Neuronal stem cell (in vitro differentiated cells): ENCODE data around the gene ARHGEF4.

ENCODE experiments used
- DNase-seq: peaks from one replicate; pipeline ENCODE4 v3.0.0-alpha.2; 2013; ENCODE audit warnings: low spot score
- H2AFZ ChIP-seq: one replicate; pipeline ENCODE4 v1.6.1; 2013; ENCODE audit warnings: mild to moderate bottlenecking, low read length, inconsistent platforms
- H2AK5ac ChIP-seq: 2 replicates; pipeline ENCODE4 v1.6.1; 2013; ENCODE audit warnings: low read depth, mild to moderate bottlenecking, inconsistent platforms, low read length, moderate library complexity, mixed read lengths
- H2BK120ac ChIP-seq: 2 replicates; pipeline ENCODE4 v1.6.1; 2013; ENCODE audit warnings: low read depth, mild to moderate bottlenecking, inconsistent platforms, low read length, moderate library complexity, mixed read lengths
- H2BK12ac ChIP-seq: one replicate; pipeline ENCODE4 v1.6.1; 2013; ENCODE audit warnings: low read length, inconsistent platforms
- H2BK15ac ChIP-seq: 2 replicates; pipeline ENCODE4 v1.6.1; 2013; ENCODE audit warnings: mild to moderate bottlenecking, low read length, inconsistent platforms, mixed read lengths
- H2BK5ac ChIP-seq: one replicate; pipeline ENCODE4 v1.6.1; 2013; ENCODE audit warnings: inconsistent platforms, mild to moderate bottlenecking, low read length, moderate library complexity
- H3K14ac ChIP-seq: one replicate; pipeline ENCODE4 v1.6.1; 2013; ENCODE audit warnings: low read length, inconsistent platforms
- H3K18ac ChIP-seq: 2 replicates; pipeline ENCODE4 v1.6.1; 2013; ENCODE audit warnings: low read length, inconsistent platforms
- H3K23ac ChIP-seq: 2 replicates; pipeline ENCODE4 v1.6.1; 2013; ENCODE audit warnings: low read depth, mild to moderate bottlenecking, mixed read lengths, low read length, inconsistent platforms; ENCODE audit not compliant: poor library complexity
- H3K27ac ChIP-seq: replicated peaks from 3 replicates; pipeline ENCODE4 v1.5.1; 2013; ENCODE audit warnings: low read length, inconsistent platforms
- H3K27me3 ChIP-seq, 3 experiments: 2 replicates each; pipeline ENCODE4 v1.6.1; 2013; ENCODE audit warnings: low read length in 3 of 3, mild to moderate bottlenecking in 2 of 3, inconsistent platforms in 1 of 3, low read depth in 1 of 3, mixed read lengths in 1 of 3, moderate library complexity in 1 of 3; ENCODE audit not compliant: control insufficient read depth in 3 of 3, insufficient read depth in 3 of 3
- H3K36me3 ChIP-seq, 2 donors: replicated peaks in 1 of 2; 2 replicates each; pipeline ENCODE4 v1.6.1; 2013; ENCODE audit warnings: low read length in 2 of 2; ENCODE audit not compliant: control insufficient read depth in 2 of 2, insufficient read depth in 2 of 2
- H3K4ac ChIP-seq: 2 replicates; pipeline ENCODE4 v1.6.1; 2013; ENCODE audit warnings: inconsistent platforms, mild to moderate bottlenecking, low read length, moderate library complexity
- H3K4me1 ChIP-seq, 2 donors: 1 replicate in 1 of 2; 2 replicates in 1 of 2; pipeline ENCODE4 v1.6.1; 2013; ENCODE audit warnings: low read length in 2 of 2, low read depth in 1 of 2; ENCODE audit not compliant: control insufficient read depth in 2 of 2, insufficient read depth in 1 of 2
- H3K4me2 ChIP-seq: one replicate; pipeline ENCODE4 v1.6.1; 2013; ENCODE audit warnings: mild to moderate bottlenecking, low read length, inconsistent platforms; ENCODE audit not compliant: insufficient read depth, poor library complexity, severe bottlenecking
- H3K4me3 ChIP-seq, 2 donors: 2 replicates each; pipeline ENCODE4 v1.5.1; 2013; ENCODE audit warnings: low read length in 2 of 2, mild to moderate bottlenecking in 2 of 2, inconsistent platforms in 1 of 2, moderate library complexity in 1 of 2
- H3K79me1 ChIP-seq: one replicate; pipeline ENCODE4 v1.6.1; 2013; ENCODE audit warnings: low read depth, mild to moderate bottlenecking, inconsistent platforms, low read length, moderate library complexity
- H3K9ac ChIP-seq: one replicate; pipeline ENCODE4 v1.6.1; 2013; ENCODE audit warnings: mild to moderate bottlenecking, low read depth, low read length, inconsistent platforms; ENCODE audit not compliant: poor library complexity
- H3K9me3 ChIP-seq, 2 donors: replicated peaks in 1 of 2; 2 replicates each; pipeline versions ENCODE3 to v1.6.1; 2013; ENCODE audit warnings: low read length in 2 of 2, mild to moderate bottlenecking in 2 of 2, inconsistent platforms in 1 of 2, low read depth in 1 of 2, mixed read lengths in 1 of 2, moderate library complexity in 1 of 2; ENCODE audit not compliant: control insufficient read depth in 2 of 2, insufficient read depth in 1 of 2
- H4K8ac ChIP-seq: one replicate; pipeline ENCODE4 v1.6.1; 2013; ENCODE audit warnings: low read depth, mild to moderate bottlenecking, inconsistent platforms, low read length, moderate library complexity
- H4K91ac ChIP-seq: one replicate; pipeline ENCODE4 v1.6.1; 2013; ENCODE audit warnings: low read length, low read depth, mild to moderate bottlenecking, inconsistent platforms; ENCODE audit not compliant: poor library complexity
- WGBS, 2 donors: extraction: QIAGEN DNeasy Blood & Tissue Kit; methylation state at CpG; one replicate each; pipeline ENCODE4 v1.1.7; 2013; ENCODE audit warnings: missing lambda C conversion rate in 2 of 2, mixed read lengths in 1 of 2; ENCODE audit not compliant: insufficient read length in 2 of 2, insufficient replicate concordance in 1 of 2; ENCODE audit errors: extremely low coverage in 2 of 2; 5-methylcytosine and 5-hydroxymethylcytosine counted together

The ARHGEF4 gene

GRCh38 chr2:130936451-130936850, 99.7 kb downstream of the ARHGEF4 start:
- Histone ChIP-seq H4K91ac (no peak overlapping the region), H3K79me1 (no peaks in the 10 kb centered on the region), H3K18ac (no peak overlapping the region), H3K14ac (no peak overlapping the region), H3K27me3 (no peaks in the 10 kb centered on the region), H2AFZ (no peak overlapping the region), H3K36me3 (peaks cover 0 to under 1% of the 10 kb centered on the region in 2 donors), H2BK12ac (no peak overlapping the region), H2BK5ac (no peak overlapping the region), H3K23ac (no peak overlapping the region), H3K9me3 (no peaks in the 10 kb centered on the region), H4K8ac (no peak overlapping the region), H3K4ac (no peak overlapping the region), H3K4me2 (no peak overlapping the region), H2BK120ac (no peak overlapping the region), H3K9ac (no peak overlapping the region), H3K27ac (no peak overlapping the region), H3K4me3 (no peak overlapping the region), H3K4me1 (no peaks in the 10 kb centered on the region), H2AK5ac (no peak overlapping the region), H2BK15ac (no peak overlapping the region)
- no peak for DNase-seq

DNA sequence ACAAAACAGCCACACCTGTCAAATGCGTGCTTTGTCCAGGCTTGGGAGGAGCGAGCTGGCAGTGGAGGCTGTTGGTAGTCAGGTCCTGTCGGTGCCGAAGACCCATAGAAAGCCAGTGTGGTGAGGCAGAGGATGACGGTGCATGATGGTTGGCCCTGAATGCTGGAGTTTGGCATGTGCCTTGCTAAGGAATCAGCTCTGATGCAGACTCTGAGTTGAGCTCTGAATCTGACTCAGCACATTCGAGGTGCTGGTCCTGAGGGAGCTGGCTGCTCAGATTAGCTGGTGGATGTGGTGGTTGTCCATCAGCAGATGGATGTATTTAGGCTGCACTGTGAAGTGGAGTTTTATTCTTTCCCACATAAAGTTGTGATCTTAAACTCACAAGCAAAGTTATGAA, 111.3 kb downstream of the ARHGEF4 start:
- Histone ChIP-seq H2BK12ac (no peak overlapping the region), H3K79me1 (no peaks in the 10 kb centered on the region), H4K8ac (no peak overlapping the region), H3K4me1 (no peaks in the 10 kb centered on the region), H3K4me2 (no peak overlapping the region), H2AK5ac (no peak overlapping the region), H3K9me3 (peaks cover 0 to 8% of the 10 kb centered on the region in 2 donors), H2BK15ac (no peak overlapping the region), H2BK5ac (no peak overlapping the region), H3K14ac (no peak overlapping the region), H3K4me3 (no peak overlapping the region), H3K27me3 (no peaks in the 10 kb centered on the region), H3K18ac (no peak overlapping the region), H3K23ac (no peak overlapping the region), H3K36me3 (peaks cover 0 to 4% of the 10 kb centered on the region in 2 donors), H4K91ac (no peak overlapping the region), H3K4ac (no peak overlapping the region), H3K9ac (no peak overlapping the region), H2BK120ac (no peak overlapping the region), H2AFZ (no peak overlapping the region), H3K27ac (no peak overlapping the region)
- WGBS, 2 donors = no CpG with 5 or more reads among the region's 6 CpGs
- no peak for DNase-seq

GRCh38 chr2:130949954-130950353, 113.2 kb downstream of the ARHGEF4 start:
- peaks cover 0 to 2% of the 10 kb centered on the region in 2 donors for H3K36me3 ChIP-seq
- H2AFZ ChIP-seq = no peak overlapping the region
- no peak overlapping the region for H2BK15ac ChIP-seq
- no peak overlapping the region for H2BK12ac ChIP-seq
- H3K9ac ChIP-seq = peak overlapping the region; percentile 51
- no peak overlapping the region for H3K23ac ChIP-seq
- H3K27me3 ChIP-seq = no peaks in the 10 kb centered on the region
- H3K9me3 ChIP-seq = peaks cover 0 to 3% of the 10 kb centered on the region in 2 donors
- no peak overlapping the region for H2BK120ac ChIP-seq
- no peak overlapping the region for H3K27ac ChIP-seq
- no peak for DNase-seq
- H3K18ac ChIP-seq = peak overlapping the region; percentile 41
- H3K4me2 ChIP-seq = no peak overlapping the region
- H3K4me3 ChIP-seq = no peak overlapping the region
- H3K4ac ChIP-seq = no peak overlapping the region
- H4K91ac ChIP-seq = no peak overlapping the region
- H2BK5ac ChIP-seq = no peak overlapping the region
- no peak overlapping the region for H3K14ac ChIP-seq
- no CpG with 5 or more reads among the region's 6 CpGs for WGBS, 2 donors
- no peak overlapping the region for H2AK5ac ChIP-seq
- no peak overlapping the region for H4K8ac ChIP-seq
- H3K79me1 ChIP-seq = no peaks in the 10 kb centered on the region
- no peaks in the 10 kb centered on the region for H3K4me1 ChIP-seq

- no peaks in the 10 kb centered on the region for H3K4me1 ChIP-seq
- peaks cover 0 to 1% of the 10 kb centered on the region in 2 donors for H3K36me3 ChIP-seq
- no peaks in the 10 kb centered on the region for H3K79me1 ChIP-seq
- H3K4me2 ChIP-seq = no peak overlapping the region
- no peak overlapping the region for H2AK5ac ChIP-seq
- no peak overlapping the region for H3K18ac ChIP-seq
- H3K27me3 ChIP-seq = no peaks in the 10 kb centered on the region
- no peak overlapping the region for H2BK5ac ChIP-seq
- H3K9ac ChIP-seq = no peak overlapping the region
- H3K27ac ChIP-seq = no peak overlapping the region
- H2BK15ac ChIP-seq = no peak overlapping the region
- H3K9me3 ChIP-seq = peaks cover 0 to 6% of the 10 kb centered on the region in 2 donors
- no peak overlapping the region for H4K91ac ChIP-seq
- H3K4ac ChIP-seq = no peak overlapping the region
- H3K23ac ChIP-seq = no peak overlapping the region
- H3K4me3 ChIP-seq = no peak overlapping the region
- H2AFZ ChIP-seq = no peak overlapping the region
- DNase-seq = no peak
- no peak overlapping the region for H2BK12ac ChIP-seq
- no peak overlapping the region for H4K8ac ChIP-seq
- no peak overlapping the region for H2BK120ac ChIP-seq
- no peak overlapping the region for H3K14ac ChIP-seq
These were observed 114.3 kb downstream of the ARHGEF4 start for GRCh38 chr2:130951018-130951417.
